Ishikawa (cell line): ENCODE results near the gene CMTM8.

Experiments used
- CEBPB ChIP-seq: IDR thresholded peaks from 2 replicates; pipeline ENCODE4 v1.6.1; 2012
- CREB1 ChIP-seq: IDR thresholded peaks from 2 replicates; pipeline ENCODE4 v1.6.1; 2012; ENCODE audit warnings: low read depth
- EGR1 ChIP-seq: IDR thresholded peaks from 2 replicates; pipeline ENCODE4 v1.6.1; 2012
- EP300 ChIP-seq: IDR thresholded peaks from 2 replicates; pipeline ENCODE4 v1.6.1; 2012; ENCODE audit warnings: borderline replicate concordance
- FOXM1 ChIP-seq: IDR thresholded peaks from 2 replicates; pipeline ENCODE4 v1.6.1; 2012; ENCODE audit warnings: low read depth, borderline replicate concordance
- NFIC ChIP-seq: IDR thresholded peaks from 2 replicates; pipeline ENCODE4 v1.6.1; 2012
- RAD21 ChIP-seq: IDR thresholded peaks from 2 replicates; pipeline ENCODE4 v1.6.1; 2012; ENCODE audit warnings: low read depth
- REST ChIP-seq: IDR thresholded peaks from 2 replicates; pipeline ENCODE4 v1.6.1; 2012; ENCODE audit warnings: low read depth, mild to moderate bottlenecking
- TAF1 ChIP-seq: IDR thresholded peaks from 2 replicates; pipeline ENCODE4 v1.6.1; 2012; ENCODE audit warnings: low read depth, mild to moderate bottlenecking
- TCF12 ChIP-seq: IDR thresholded peaks from 2 replicates; pipeline ENCODE4 v1.6.1; 2012; ENCODE audit warnings: low read depth
- TEAD4 ChIP-seq: IDR thresholded peaks from 2 replicates; pipeline ENCODE4 v1.6.1; 2012
- YY1 ChIP-seq: IDR thresholded peaks from 2 replicates; pipeline ENCODE4 v1.6.1; 2012; ENCODE audit warnings: low read depth
- ZBTB7A ChIP-seq: IDR thresholded peaks from 2 replicates; pipeline ENCODE4 v1.6.1; 2012; ENCODE audit warnings: low read depth
- TF ChIP-seq, protein P1 (sequence below): IDR thresholded peaks from 2 replicates; pipeline ENCODE4 v1.6.1; 2012
- TF ChIP-seq, protein P2 (sequence below): IDR thresholded peaks from 2 replicates; pipeline ENCODE4 v1.6.1; 2012

The CMTM8 gene

DNA sequence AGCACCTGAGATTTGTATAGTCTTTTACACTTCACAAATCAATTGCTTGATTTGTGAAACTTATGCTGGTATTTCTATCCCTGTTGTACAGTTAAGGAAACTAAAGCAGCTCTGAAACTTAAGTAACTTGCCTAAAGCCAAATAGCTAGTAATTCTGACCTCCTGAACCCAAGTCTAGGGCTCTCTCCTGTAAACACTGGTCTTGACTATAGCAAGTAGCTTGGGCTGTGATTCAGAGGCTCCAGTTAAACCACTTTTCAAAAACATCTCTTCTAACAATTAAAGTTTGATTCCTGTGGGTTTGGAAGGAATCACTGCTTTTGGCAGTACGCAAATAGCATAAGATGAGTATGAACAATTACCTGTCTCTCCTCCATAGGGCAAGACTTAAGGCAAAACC, 18.5 kb upstream of the CMTM8 start:
- TF ChIP-seq ZBTB7A = no peak
- TF ChIP-seq, protein P1, sequence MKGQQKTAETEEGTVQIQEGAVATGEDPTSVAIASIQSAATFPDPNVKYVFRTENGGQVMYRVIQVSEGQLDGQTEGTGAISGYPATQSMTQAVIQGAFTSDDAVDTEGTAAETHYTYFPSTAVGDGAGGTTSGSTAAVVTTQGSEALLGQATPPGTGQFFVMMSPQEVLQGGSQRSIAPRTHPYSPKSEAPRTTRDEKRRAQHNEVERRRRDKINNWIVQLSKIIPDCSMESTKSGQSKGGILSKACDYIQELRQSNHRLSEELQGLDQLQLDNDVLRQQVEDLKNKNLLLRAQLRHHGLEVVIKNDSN = no peak
- no peak for TF ChIP-seq YY1
- TF ChIP-seq FOXM1 = no peak
- no peak for TF ChIP-seq TEAD4
- no peak for TF ChIP-seq TAF1
- TF ChIP-seq EGR1 = no peak
- TF ChIP-seq, protein P2, sequence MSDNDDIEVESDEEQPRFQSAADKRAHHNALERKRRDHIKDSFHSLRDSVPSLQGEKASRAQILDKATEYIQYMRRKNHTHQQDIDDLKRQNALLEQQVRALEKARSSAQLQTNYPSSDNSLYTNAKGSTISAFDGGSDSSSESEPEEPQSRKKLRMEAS = no peak
- no peak for TF ChIP-seq EP300
- TF ChIP-seq NFIC = no peak
- TF ChIP-seq CREB1 = no peak
- TF ChIP-seq CEBPB = no peak
- TF ChIP-seq TCF12 = no peak
- TF ChIP-seq RAD21 = no peak
- no peak for TF ChIP-seq REST

- TF ChIP-seq CEBPB (no peak), RAD21 (no peak), EP300 (no peak), TAF1 (no peak), FOXM1 (no peak), TCF12 (no peak), EGR1 (no peak), NFIC (no peak), CREB1 (no peak), TEAD4 (no peak), ZBTB7A (no peak), REST (no peak), YY1 (no peak)
- TF ChIP-seq, protein P2 = no peak
- TF ChIP-seq, protein P1 = no peak
These were observed 15.5 kb upstream of the CMTM8 start for GRCh38 chr3:32222950-32223349.

- TF ChIP-seq, protein P1 = no peak
- TF ChIP-seq CEBPB (no peak), TCF12 (no peak), EGR1 (no peak), TEAD4 (no peak), YY1 (no peak), RAD21 (no peak), CREB1 (no peak), EP300 (no peak), NFIC (no peak), FOXM1 (no peak), ZBTB7A (no peak), REST (no peak)
- TF ChIP-seq, protein P2 = no peak
These were observed 14.4 kb upstream of the CMTM8 start for GRCh38 chr3:32224016-32224516.
